Measurements from ENCODE around the gene PARN.
"Not testable (repeated sequence)": the region's sequence is repeated elsewhere in the genome, so short reads cannot be mapped to it uniquely, and the experiment has no call there.

PARN gene

GRCh38 chr16:14416184-14416583 lies 213.9 kb downstream of the PARN start:
- Histone ChIP-seq H3K27ac (ENCODE audit: low read depth, low read length) (no peak overlapping the region), H3K27me3 (ENCODE audit: control insufficient read depth in 1 of 2, insufficient read depth in 2 of 2, low read length in 2 of 2) (no peaks in the 10 kb centered on the region), H3K36me3 (ENCODE audit: insufficient read depth, low read length) (no peaks in the 10 kb centered on the region), H3K4me1 (ENCODE audit: insufficient read depth, low read length) (peaks cover 14% of the 10 kb centered on the region), H3K4me3 (ENCODE audit: low read depth in 1 of 2, low read length in 2 of 2) (no peak overlapping the region), H3K9me3 (ENCODE audit: low read length) (no peaks in the 10 kb centered on the region), H3K9ac (ENCODE audit: low read length) (no peak overlapping the region)

- Histone ChIP-seq H3K9me3 (ENCODE audit: low read length) (no peaks in the 10 kb centered on the region), H3K9ac (ENCODE audit: low read length) (no peak overlapping the region), H3K27me3 (ENCODE audit: control insufficient read depth in 1 of 2, insufficient read depth in 2 of 2, low read length in 2 of 2) (no peaks in the 10 kb centered on the region), H3K27ac (ENCODE audit: low read depth, low read length) (no peak overlapping the region), H3K36me3 (ENCODE audit: insufficient read depth, low read length) (no peaks in the 10 kb centered on the region), H3K4me3 (ENCODE audit: low read depth in 1 of 2, low read length in 2 of 2) (no peak overlapping the region), H3K4me1 (ENCODE audit: insufficient read depth, low read length) (peaks cover 14% of the 10 kb centered on the region)
Observed at GRCh38 chr16:14415291-14415690, 214.8 kb downstream of the PARN start.

- no peak overlapping the region for H3K4me3 ChIP-seq (ENCODE audit: low read depth in 1 of 2, low read length in 2 of 2)
- no peaks in the 10 kb centered on the region for H3K36me3 ChIP-seq (ENCODE audit: insufficient read depth, low read length)
- H3K27ac ChIP-seq (ENCODE audit: low read depth, low read length) = no peak overlapping the region
- no peaks in the 10 kb centered on the region for H3K27me3 ChIP-seq (ENCODE audit: control insufficient read depth in 1 of 2, insufficient read depth in 2 of 2, low read length in 2 of 2)
- no peaks in the 10 kb centered on the region for H3K9me3 ChIP-seq (ENCODE audit: low read length)
- no peak overlapping the region for H3K9ac ChIP-seq (ENCODE audit: low read length)
- H3K4me1 ChIP-seq (ENCODE audit: insufficient read depth, low read length) = no peaks in the 10 kb centered on the region
Observed at GRCh38 chr16:14409563-14409962, 220.5 kb downstream of the PARN start.

- Histone ChIP-seq H3K4me3 (ENCODE audit: low read depth in 1 of 2, low read length in 2 of 2) (no peak overlapping the region), H3K36me3 (ENCODE audit: insufficient read depth, low read length) (no peaks in the 10 kb centered on the region), H3K27me3 (ENCODE audit: control insufficient read depth in 1 of 2, insufficient read depth in 2 of 2, low read length in 2 of 2) (no peaks in the 10 kb centered on the region), H3K9me3 (ENCODE audit: low read length) (no peaks in the 10 kb centered on the region), H3K9ac (ENCODE audit: low read length) (no peak overlapping the region), H3K27ac (ENCODE audit: low read depth, low read length) (no peak overlapping the region), H3K4me1 (ENCODE audit: insufficient read depth, low read length) (no peaks in the 10 kb centered on the region)
Observed at GRCh38 chr16:14407786-14408399, 222.2 kb downstream of the PARN start.

GRCh38 chr16:14405611-14406537 lies 224.2 kb downstream of the PARN start:
- Histone ChIP-seq H3K36me3 (ENCODE audit: insufficient read depth, low read length) (no peaks in the 10 kb centered on the region), H3K9me3 (ENCODE audit: low read length) (no peaks in the 10 kb centered on the region), H3K4me1 (ENCODE audit: insufficient read depth, low read length) (no peaks in the 10 kb centered on the region), H3K4me3 (ENCODE audit: low read depth in 1 of 2, low read length in 2 of 2) (no peak overlapping the region), H3K9ac (ENCODE audit: low read length) (no peak overlapping the region), H3K27me3 (ENCODE audit: control insufficient read depth in 1 of 2, insufficient read depth in 2 of 2, low read length in 2 of 2) (no peaks in the 10 kb centered on the region), H3K27ac (ENCODE audit: low read depth, low read length) (no peak overlapping the region)

GRCh38 chr16:14403001-14403389 lies 227.1 kb downstream of the PARN start:
- H3K4me1 ChIP-seq (ENCODE audit: insufficient read depth, low read length) = peaks cover 11% of the 10 kb centered on the region
- H3K4me3 ChIP-seq (ENCODE audit: low read depth in 1 of 2, low read length in 2 of 2); H3K27ac ChIP-seq (ENCODE audit: low read depth, low read length); H3K9me3 ChIP-seq (ENCODE audit: low read length); H3K27me3 ChIP-seq (ENCODE audit: control insufficient read depth in 1 of 2, insufficient read depth in 2 of 2, low read length in 2 of 2); H3K9ac ChIP-seq (ENCODE audit: low read length); H3K36me3 ChIP-seq (ENCODE audit: insufficient read depth, low read length): not testable (repeated sequence)

- H3K4me1 ChIP-seq (ENCODE audit: insufficient read depth, low read length) = peaks cover 11% of the 10 kb centered on the region
- not testable (repeated sequence) for H3K27me3 ChIP-seq (ENCODE audit: control insufficient read depth in 1 of 2, insufficient read depth in 2 of 2, low read length in 2 of 2); H3K4me3 ChIP-seq (ENCODE audit: low read depth in 1 of 2, low read length in 2 of 2); H3K9ac ChIP-seq (ENCODE audit: low read length); H3K36me3 ChIP-seq (ENCODE audit: insufficient read depth, low read length); H3K27ac ChIP-seq (ENCODE audit: low read depth, low read length); H3K9me3 ChIP-seq (ENCODE audit: low read length)
Observed at GRCh38 chr16:14402114-14403000, 227.7 kb downstream of the PARN start.

- not testable (repeated sequence) for H3K27me3 ChIP-seq (ENCODE audit: control insufficient read depth in 1 of 2, insufficient read depth in 2 of 2, low read length in 2 of 2); H3K27ac ChIP-seq (ENCODE audit: low read depth, low read length); H3K9me3 ChIP-seq (ENCODE audit: low read length); H3K36me3 ChIP-seq (ENCODE audit: insufficient read depth, low read length); H3K4me3 ChIP-seq (ENCODE audit: low read depth in 1 of 2, low read length in 2 of 2); H3K9ac ChIP-seq (ENCODE audit: low read length)
- H3K4me1 ChIP-seq (ENCODE audit: insufficient read depth, low read length) = peaks cover 11% of the 10 kb centered on the region
Observed at GRCh38 chr16:14401711-14402061, 228.4 kb downstream of the PARN start.

GRCh38 chr16:14400978-14401710 lies 228.9 kb downstream of the PARN start:
- H3K4me3 ChIP-seq (ENCODE audit: low read depth in 1 of 2, low read length in 2 of 2); H3K9ac ChIP-seq (ENCODE audit: low read length); H3K27ac ChIP-seq (ENCODE audit: low read depth, low read length): not testable (repeated sequence)

GRCh38 chr16:14400285-14400977 lies 229.6 kb downstream of the PARN start:
- no peaks in the 10 kb centered on the region for H3K27me3 ChIP-seq (ENCODE audit: control insufficient read depth in 1 of 2, insufficient read depth in 2 of 2, low read length in 2 of 2)
- H3K9ac ChIP-seq (ENCODE audit: low read length) = no peak overlapping the region
- no peaks in the 10 kb centered on the region for H3K36me3 ChIP-seq (ENCODE audit: insufficient read depth, low read length)
- H3K9me3 ChIP-seq (ENCODE audit: low read length) = no peaks in the 10 kb centered on the region
- H3K4me1 ChIP-seq (ENCODE audit: insufficient read depth, low read length) = peaks cover 11% of the 10 kb centered on the region
- H3K27ac ChIP-seq (ENCODE audit: low read depth, low read length) = peak overlapping the region; percentile 24
- H3K4me3 ChIP-seq (ENCODE audit: low read depth in 1 of 2, low read length in 2 of 2) = no peak overlapping the region

More at GRCh38 chr16:14400978-14401710, 228.9 kb downstream of the PARN start:
- H3K9me3 ChIP-seq (ENCODE audit: low read length); H3K27me3 ChIP-seq (ENCODE audit: control insufficient read depth in 1 of 2, insufficient read depth in 2 of 2, low read length in 2 of 2); H3K36me3 ChIP-seq (ENCODE audit: insufficient read depth, low read length): not testable (repeated sequence)
- H3K4me1 ChIP-seq (ENCODE audit: insufficient read depth, low read length) = peaks cover 11% of the 10 kb centered on the region

Data from muscle layer of colon (tissue), 2 donors.